Epidermal melanocyte (primary cell): Measurements from ENCODE around the gene C2CD3.
"Not testable (repeated sequence)": the region's sequence is repeated elsewhere in the genome, so short reads cannot be mapped to it uniquely, and the experiment has no call there.

Source experiments
- DNase-seq: peaks from one replicate; pipeline ENCODE4 v3.0.0; 2011; ENCODE audit warnings: low spot score; ENCODE audit not compliant: insufficient read length

C2CD3 gene

GRCh38 chr11:74168838-74169237 lies 2.0 kb downstream of the C2CD3 start:
- no peak for DNase-seq

GRCh38 chr11:74162681-74163467 lies 7.9 kb downstream of the C2CD3 start:
- no peak for DNase-seq

- no peak for DNase-seq
These were observed 11.2 kb downstream of the C2CD3 start for GRCh38 chr11:74159642-74160041.

- DNase-seq: no peak
These were observed 13.6 kb downstream of the C2CD3 start for GRCh38 chr11:74157169-74157568.

- no peak for DNase-seq
These were observed 16.1 kb downstream of the C2CD3 start for GRCh38 chr11:74154620-74155281.

- no peak for DNase-seq
These were observed 17.6 kb downstream of the C2CD3 start for GRCh38 chr11:74153224-74153623.

GRCh38 chr11:74147199-74147929 lies 23.4 kb downstream of the C2CD3 start:
- no peak for DNase-seq

- no peak for DNase-seq
These were observed 26.2 kb downstream of the C2CD3 start for GRCh38 chr11:74144592-74144991.

GRCh38 chr11:74142624-74143023 lies 28.2 kb downstream of the C2CD3 start:
- no peak for DNase-seq

GRCh38 chr11:74141908-74142307 lies 28.9 kb downstream of the C2CD3 start:
- no peak for DNase-seq

- no peak for DNase-seq
These were observed 29.5 kb downstream of the C2CD3 start for GRCh38 chr11:74141241-74141695.

GRCh38 chr11:74139919-74140431 lies 30.8 kb downstream of the C2CD3 start:
- DNase-seq: not testable (repeated sequence)

GRCh38 chr11:74139151-74139918 lies 31.5 kb downstream of the C2CD3 start:
- no peak for DNase-seq

GRCh38 chr11:74138572-74138971 lies 32.2 kb downstream of the C2CD3 start:
- peak; percentile 33 for DNase-seq

- no peak for DNase-seq
These were observed 32.8 kb downstream of the C2CD3 start for GRCh38 chr11:74138021-74138420.

GRCh38 chr11:74135127-74135840 lies 35.5 kb downstream of the C2CD3 start:
- no peak for DNase-seq

- no peak for DNase-seq
These were observed 36.1 kb downstream of the C2CD3 start for GRCh38 chr11:74134661-74135060.

- DNase-seq: no peak
These were observed 37.4 kb downstream of the C2CD3 start for GRCh38 chr11:74133436-74133835.

- DNase-seq: no peak
These were observed 38.0 kb downstream of the C2CD3 start for GRCh38 chr11:74132833-74133232.

GRCh38 chr11:74129121-74129520 lies 41.7 kb downstream of the C2CD3 start:
- not testable (repeated sequence) for DNase-seq
